BE2C (cell line): ENCODE data around the gene ALG8.
"Not testable (repeated sequence)": the region's sequence is repeated elsewhere in the genome, so short reads cannot be mapped to it uniquely, and the experiment has no call there.

Experiments used
- DNase-seq: peaks from one replicate; pipeline ENCODE4 v3.0.0-alpha.2; 2020
- H3K27me3 ChIP-seq: fragments of 250-450 bp; sonication (Bioruptor Pico); 2 replicates; pipeline ENCODE4 v1.5.1; 2020; ENCODE audit warnings: mild to moderate bottlenecking
- H3K36me3 ChIP-seq: fragments of 250-450 bp; sonication (Bioruptor Pico); 2 replicates; pipeline ENCODE4 v1.5.1; 2020; ENCODE audit warnings: mild to moderate bottlenecking
- H3K4me1 ChIP-seq: fragments of 250-450 bp; sonication (Bioruptor Pico); 2 replicates; pipeline ENCODE4 v1.5.1; 2020
- H3K4me3 ChIP-seq: 2 replicates; pipeline ENCODE4 v1.5.1; 2011; ENCODE audit warnings: low read depth, low read length
- H3K9me3 ChIP-seq: fragments of 250-450 bp; sonication (Bioruptor Pico); 2 replicates; pipeline ENCODE4 v1.5.1; 2020
- TF ChIP-seq, protein P1 (sequence below): IDR thresholded peaks from 2 replicates; pipeline ENCODE4 v1.5.1; 2012; ENCODE audit warnings: mild to moderate bottlenecking, low read depth, low read length

The ALG8 gene

DNA sequence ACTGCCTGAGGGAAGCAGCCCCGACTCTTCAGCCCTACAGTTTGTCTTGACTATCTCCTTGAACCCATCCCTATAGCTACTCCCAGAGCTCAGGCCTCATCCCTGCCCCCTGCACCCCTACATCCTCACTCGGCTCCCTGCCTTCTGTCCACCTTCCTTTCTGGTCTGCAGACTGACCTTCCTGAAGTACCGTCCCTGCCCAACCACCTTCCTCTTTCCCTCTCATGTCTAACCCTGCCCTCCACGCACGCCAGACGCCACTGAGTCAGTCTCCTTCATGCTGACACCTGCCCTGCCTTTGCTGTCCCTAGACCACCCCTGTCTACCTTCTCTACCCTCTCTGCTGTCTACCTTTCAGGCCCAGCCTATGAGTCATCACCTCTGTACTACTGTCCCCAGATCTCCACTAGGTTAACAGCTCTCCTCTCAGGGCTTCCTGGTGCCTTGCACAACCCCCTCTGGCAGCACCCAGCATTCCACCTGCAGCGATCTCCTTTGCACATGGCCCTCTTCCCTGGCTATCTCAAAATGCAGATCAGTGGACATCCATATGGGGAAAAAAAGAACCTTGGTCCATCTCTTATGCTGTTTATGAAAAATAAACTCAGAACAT, 40.1 kb upstream of the ALG8 start:
- Histone ChIP-seq H3K4me1 (peaks cover 9% of the 10 kb centered on the region), H3K27me3 (no peaks in the 10 kb centered on the region), H3K36me3 (no peaks in the 10 kb centered on the region), H3K9me3 (no peaks in the 10 kb centered on the region), H3K4me3 (no peak overlapping the region)
- DNase-seq = no peak
- TF ChIP-seq, protein P1, sequence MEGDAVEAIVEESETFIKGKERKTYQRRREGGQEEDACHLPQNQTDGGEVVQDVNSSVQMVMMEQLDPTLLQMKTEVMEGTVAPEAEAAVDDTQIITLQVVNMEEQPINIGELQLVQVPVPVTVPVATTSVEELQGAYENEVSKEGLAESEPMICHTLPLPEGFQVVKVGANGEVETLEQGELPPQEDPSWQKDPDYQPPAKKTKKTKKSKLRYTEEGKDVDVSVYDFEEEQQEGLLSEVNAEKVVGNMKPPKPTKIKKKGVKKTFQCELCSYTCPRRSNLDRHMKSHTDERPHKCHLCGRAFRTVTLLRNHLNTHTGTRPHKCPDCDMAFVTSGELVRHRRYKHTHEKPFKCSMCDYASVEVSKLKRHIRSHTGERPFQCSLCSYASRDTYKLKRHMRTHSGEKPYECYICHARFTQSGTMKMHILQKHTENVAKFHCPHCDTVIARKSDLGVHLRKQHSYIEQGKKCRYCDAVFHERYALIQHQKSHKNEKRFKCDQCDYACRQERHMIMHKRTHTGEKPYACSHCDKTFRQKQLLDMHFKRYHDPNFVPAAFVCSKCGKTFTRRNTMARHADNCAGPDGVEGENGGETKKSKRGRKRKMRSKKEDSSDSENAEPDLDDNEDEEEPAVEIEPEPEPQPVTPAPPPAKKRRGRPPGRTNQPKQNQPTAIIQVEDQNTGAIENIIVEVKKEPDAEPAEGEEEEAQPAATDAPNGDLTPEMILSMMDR = no peak

DNA sequence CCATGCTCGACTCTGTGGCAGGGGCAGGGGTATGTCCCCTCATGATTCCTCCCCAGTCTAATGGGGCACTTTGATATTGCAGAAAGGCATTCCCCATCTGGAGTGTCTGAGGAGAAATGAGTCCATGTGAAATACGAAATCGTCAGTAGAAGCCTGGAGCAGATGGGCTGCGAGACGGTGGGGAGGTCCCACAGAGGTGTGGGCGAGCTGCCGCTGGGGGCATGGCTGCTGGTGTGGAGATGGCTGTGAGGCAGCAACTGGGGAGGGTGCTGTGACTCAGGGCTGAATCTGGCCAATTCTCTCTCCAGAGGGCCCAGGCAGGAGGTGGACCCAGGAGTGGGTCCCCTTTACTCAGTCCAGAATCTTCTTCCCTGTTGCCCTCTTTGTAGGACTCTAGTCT, 37.8 kb upstream of the ALG8 start:
- Histone ChIP-seq H3K36me3 (no peaks in the 10 kb centered on the region), H3K4me1 (peaks cover 9% of the 10 kb centered on the region), H3K4me3 (no peak overlapping the region), H3K9me3 (no peaks in the 10 kb centered on the region), H3K27me3 (no peaks in the 10 kb centered on the region)
- no peak for DNase-seq
- TF ChIP-seq, protein P1 = no peak

DNA sequence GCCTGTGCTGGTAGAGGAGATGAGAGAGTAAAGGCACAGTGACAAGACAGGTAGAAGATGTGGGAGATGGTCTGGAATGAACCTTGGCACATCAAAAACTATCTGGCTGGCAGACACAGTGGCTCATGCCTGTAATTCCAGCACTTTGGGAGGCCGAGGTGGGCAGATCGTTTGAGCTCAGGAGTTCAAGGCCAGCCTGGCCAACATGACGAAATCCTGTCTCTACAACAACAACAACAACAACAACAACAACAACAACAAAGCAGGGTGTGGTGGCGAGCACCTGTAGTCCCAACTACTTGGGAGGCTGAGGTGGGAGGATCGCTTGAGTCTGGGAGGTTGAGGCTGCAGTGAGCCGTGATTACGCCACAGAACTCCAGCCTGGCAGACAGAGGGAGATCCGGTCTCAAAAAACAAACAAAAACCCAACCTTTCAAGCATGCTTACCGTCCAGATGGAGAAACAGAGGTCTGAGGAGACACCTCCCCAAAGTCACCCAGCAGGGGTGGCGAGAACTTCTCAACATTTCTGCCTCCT, 37.2 kb upstream of the ALG8 start:
- Histone ChIP-seq H3K36me3 (no peaks in the 10 kb centered on the region), H3K4me1 (peaks cover 9% of the 10 kb centered on the region), H3K9me3 (no peaks in the 10 kb centered on the region), H3K4me3 (no peak overlapping the region), H3K27me3 (no peaks in the 10 kb centered on the region)
- TF ChIP-seq, protein P1 = no peak
- DNase-seq = no peak

DNA sequence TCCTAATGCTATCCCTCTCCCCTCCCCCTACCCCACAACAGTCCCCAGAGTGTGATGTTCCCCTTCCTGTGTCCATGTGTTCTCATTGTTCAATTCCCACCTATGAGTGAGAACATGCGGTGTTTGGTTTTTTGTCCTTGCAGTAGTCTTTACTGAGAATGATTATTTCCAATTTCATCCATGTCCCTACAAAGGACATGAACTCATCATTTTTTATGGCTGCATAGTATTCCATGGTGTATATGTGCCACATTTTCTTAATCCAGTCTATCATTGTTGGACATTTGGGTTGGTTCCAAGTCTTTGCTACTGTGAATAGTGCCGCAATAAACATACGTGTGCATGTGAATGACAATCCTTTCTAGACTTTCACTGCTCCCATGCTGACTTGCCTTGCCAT, 36.4 kb upstream of the ALG8 start:
- not testable (repeated sequence) for H3K9me3 ChIP-seq, DNase-seq, H3K36me3 ChIP-seq

DNA sequence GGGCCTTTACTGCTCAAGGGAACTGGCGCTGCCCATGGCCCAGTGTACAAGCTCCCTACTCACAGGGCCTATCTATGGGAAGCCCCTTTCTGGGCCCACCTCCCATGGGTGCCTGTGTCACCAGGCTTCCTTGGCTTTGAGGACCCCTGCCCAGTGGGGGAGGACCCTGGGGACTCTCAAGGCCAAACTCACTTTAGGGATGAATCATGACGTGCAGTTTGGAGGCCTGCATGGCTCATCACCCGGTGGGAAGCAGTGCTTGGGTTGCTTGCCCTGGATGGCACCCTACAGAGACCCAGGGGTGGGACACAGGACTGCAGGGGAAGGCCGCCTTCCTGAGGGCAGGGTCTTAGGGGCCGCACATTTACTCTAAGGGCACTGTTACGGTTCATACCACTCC, 32.5 kb upstream of the ALG8 start:
- no peaks in the 10 kb centered on the region for H3K9me3 ChIP-seq
- H3K27me3 ChIP-seq = no peaks in the 10 kb centered on the region
- H3K36me3 ChIP-seq = no peaks in the 10 kb centered on the region
- H3K4me1 ChIP-seq = peaks cover 24% of the 10 kb centered on the region
- TF ChIP-seq, protein P1 = no peak
- H3K4me3 ChIP-seq = no peak overlapping the region
- DNase-seq = no peak

More for the DNA sequence above, 36.4 kb upstream of the ALG8 start:
- H3K4me1 ChIP-seq, H3K27me3 ChIP-seq, H3K4me3 ChIP-seq: not testable (repeated sequence)

DNA sequence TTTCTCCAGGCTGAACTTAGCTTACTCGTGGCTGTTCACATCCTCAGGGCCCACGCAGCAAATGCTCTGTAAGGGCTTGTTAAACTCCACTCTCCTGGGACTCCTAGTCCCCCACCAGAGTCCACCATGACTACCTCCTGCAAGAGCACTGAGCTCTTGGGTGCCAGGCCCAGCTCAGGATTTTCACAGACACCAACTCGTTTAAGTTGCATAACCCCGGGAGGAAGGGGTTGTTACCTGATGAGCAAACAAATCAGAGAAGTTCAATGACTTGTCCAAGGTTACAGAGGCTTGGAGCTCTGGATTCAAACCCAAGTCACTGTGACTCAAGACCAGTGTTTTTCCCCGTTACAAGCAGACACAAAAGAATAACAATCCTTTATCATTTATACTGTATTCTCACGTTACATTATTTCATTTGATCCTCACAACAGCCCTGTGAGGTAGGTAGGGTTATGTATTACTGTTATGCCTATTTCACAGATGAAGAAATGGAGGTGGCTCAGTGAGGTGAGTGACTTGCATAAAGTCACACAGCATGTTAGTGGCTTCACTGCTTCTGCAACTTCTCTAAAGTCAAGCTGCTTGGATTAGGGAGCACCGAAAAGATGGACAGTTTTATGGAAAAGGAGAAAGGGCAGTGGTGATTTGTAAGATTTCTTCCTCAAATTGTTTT, 31.6 kb upstream of the ALG8 start:
- H3K27me3 ChIP-seq = no peaks in the 10 kb centered on the region
- no peak overlapping the region for H3K4me3 ChIP-seq
- no peaks in the 10 kb centered on the region for H3K9me3 ChIP-seq
- H3K36me3 ChIP-seq = no peaks in the 10 kb centered on the region
- peaks cover 29% of the 10 kb centered on the region for H3K4me1 ChIP-seq
- no peak for DNase-seq
- TF ChIP-seq, protein P1 = no peak
